IMR-90 (cell line): Measurements from ENCODE around the gene BRCA1. TPM values are rescaled to one million over a fixed set of nuclear protein-coding genes. Genes with fewer than 3 reads are reported as not detected.

Source experiments
- ATAC-seq: fragments of 200-7000 bp; cut with Tn5 transposase; 2 replicates; pipeline ENCODE4 v1.9.1; 2020; ENCODE audit warnings: low read depth, mild to moderate bottlenecking, moderate library complexity
- BruUV-seq: library from RNA; stranded (reverse); fragments of 400-500 nt; replicated peaks from 2 replicates; lab custom pipeline; 2021; lab: Mats Ljungman, UMichigan
- CTCF ChIA-PET: fragments of 300-600 bp; formaldehyde crosslinking; extraction: SDS; loops from one replicate; lab custom pipeline; 2021; ENCODE audit warnings: antibody characterized with exemption; lab: Yijun Ruan, JAX
- POLR2A ChIA-PET: fragments of 300-600 bp; sonication (Branson Sonifier 250); formaldehyde crosslinking; loops from one replicate; lab custom pipeline; 2022; ENCODE audit warnings: antibody characterized with exemption; ENCODE audit not compliant: unreplicated experiment; lab: Charles Lee
- DNase-seq: peaks from one replicate; pipeline ENCODE4 v3.0.0; 2013
- H2AFZ ChIP-seq: replicated peaks from 2 replicates; pipeline ENCODE3; 2013; ENCODE audit warnings: low read length, mild to moderate bottlenecking; ENCODE audit not compliant: poor library complexity
- H2AK5ac ChIP-seq: 2 replicates; pipeline ENCODE4 v1.6.1; 2013; ENCODE audit warnings: low read depth, low read length, inconsistent platforms
- H2AK9ac ChIP-seq: replicated peaks from 2 replicates; pipeline ENCODE3; 2013; ENCODE audit warnings: mild to moderate bottlenecking, low read depth, low read length, moderate library complexity; ENCODE audit not compliant: poor library complexity
- H2BK120ac ChIP-seq: 2 replicates; pipeline ENCODE4 v1.6.1; 2013; ENCODE audit warnings: low read depth, low read length, inconsistent platforms
- H2BK15ac ChIP-seq: 3 replicates; pipeline ENCODE4 v1.6.1; 2013; ENCODE audit warnings: low read depth, low read length, inconsistent platforms
- H2BK20ac ChIP-seq: 2 replicates; pipeline ENCODE4 v1.6.1; 2013; ENCODE audit warnings: low read depth, mild to moderate bottlenecking, inconsistent platforms, low read length, moderate library complexity
- H2BK5ac ChIP-seq: 2 replicates; pipeline ENCODE4 v1.6.1; 2013; ENCODE audit warnings: mild to moderate bottlenecking, low read depth, low read length, inconsistent platforms; ENCODE audit not compliant: poor library complexity, severe bottlenecking
- H3K14ac ChIP-seq: replicated peaks from 2 replicates; pipeline ENCODE4 v1.6.1; 2013; ENCODE audit warnings: low read depth, low read length, inconsistent platforms
- H3K18ac ChIP-seq: 2 replicates; pipeline ENCODE4 v1.6.1; 2013; ENCODE audit warnings: low read depth, low read length, control low read depth
- H3K23ac ChIP-seq: 2 replicates; pipeline ENCODE4 v1.6.1; 2013; ENCODE audit warnings: low read depth, low read length, inconsistent platforms
- H3K27ac ChIP-seq: 2 replicates; pipeline ENCODE4 v1.5.1; 2013; ENCODE audit warnings: mild to moderate bottlenecking, control low read depth, low read length; ENCODE audit not compliant: insufficient read depth
- H3K27me3 ChIP-seq: 2 replicates; pipeline ENCODE4 v1.6.1; 2013; ENCODE audit warnings: low read length; ENCODE audit not compliant: control insufficient read depth, insufficient read depth
- H3K36me3 ChIP-seq: 2 replicates; pipeline ENCODE4 v1.6.1; 2013; ENCODE audit warnings: low read length, mixed read lengths; ENCODE audit not compliant: control insufficient read depth, insufficient read depth
- H3K4ac ChIP-seq: 2 replicates; pipeline ENCODE4 v1.6.1; 2013; ENCODE audit warnings: low read depth, low read length, inconsistent platforms
- H3K4me1 ChIP-seq: 2 replicates; pipeline ENCODE4 v1.6.1; 2013; ENCODE audit warnings: low read length, mixed read lengths; ENCODE audit not compliant: control insufficient read depth, insufficient read depth
- H3K4me2 ChIP-seq: 2 replicates; pipeline ENCODE4 v1.6.1; 2013; ENCODE audit warnings: low read depth, mild to moderate bottlenecking, control low read depth, low read length, moderate library complexity
- H3K4me3 ChIP-seq: 2 replicates; pipeline ENCODE4 v1.5.1; 2013; ENCODE audit warnings: low read depth, mild to moderate bottlenecking, control low read depth, low read length, moderate library complexity; ENCODE audit not compliant: insufficient read depth
- H3K56ac ChIP-seq: 2 replicates; pipeline ENCODE4 v1.6.1; 2013; ENCODE audit warnings: low read length, inconsistent platforms; ENCODE audit not compliant: insufficient read depth; ENCODE audit errors: extremely low read depth
- H3K79me1 ChIP-seq, 2 experiments: 2 replicates each; pipeline ENCODE4 v1.6.1; 2013; ENCODE audit warnings: low read length in 2 of 2, inconsistent platforms in 1 of 2, low read depth in 1 of 2
- H3K9ac ChIP-seq: 2 replicates; pipeline ENCODE4 v1.6.1; 2013; ENCODE audit warnings: low read depth, low read length, control low read depth
- H3K9me1 ChIP-seq: 2 replicates; pipeline ENCODE4 v1.6.1; 2013; ENCODE audit warnings: low read length, inconsistent platforms; ENCODE audit not compliant: insufficient read depth
- H3K9me3 ChIP-seq: 2 replicates; pipeline ENCODE4 v1.6.1; 2013; ENCODE audit warnings: low read length; ENCODE audit not compliant: control insufficient read depth, insufficient read depth
- H4K20me1 ChIP-seq: 2 replicates; pipeline ENCODE4 v1.6.1; 2013; ENCODE audit warnings: low read length, inconsistent platforms; ENCODE audit not compliant: insufficient read depth
- H4K5ac ChIP-seq: 2 replicates; pipeline ENCODE4 v1.6.1; 2013; ENCODE audit warnings: mild to moderate bottlenecking, low read depth, low read length, control low read depth
- H4K8ac ChIP-seq, 2 experiments: 2 replicates each; pipeline ENCODE4 v1.6.1; 2013; ENCODE audit warnings: low read depth in 2 of 2, low read length in 2 of 2, control low read depth in 1 of 2, inconsistent platforms in 1 of 2
- H4K91ac ChIP-seq: 2 replicates; pipeline ENCODE4 v1.6.1; 2013; ENCODE audit warnings: low read depth, low read length, inconsistent platforms; ENCODE audit not compliant: insufficient read depth
- MAFK ChIP-seq: IDR thresholded peaks from 2 replicates; pipeline ENCODE4 v1.6.1; 2012; ENCODE audit warnings: low read depth, low read length, improper control_type of control experiment
- USF2 ChIP-seq: fragments of 150-350 bp; IDR thresholded peaks from 2 replicates; pipeline ENCODE4 v1.6.1; 2017; ENCODE audit warnings: mild to moderate bottlenecking, antibody characterized with exemption, low read length, low read depth
- WGBS, 2 experiments: methylation state at CpG; one replicate each; pipeline versions ENCODE4 v1.1.5 to v1.1.7; 2013; ENCODE audit warnings: missing lambda C conversion rate in 2 of 2; ENCODE audit not compliant: insufficient read length in 1 of 2; ENCODE audit errors: extremely low coverage in 2 of 2; 5-methylcytosine and 5-hydroxymethylcytosine counted together
- dilution Hi-C: fragments of 300-500 bp; cut with HindIII; formaldehyde crosslinking; loops from one replicate; pipeline ENCODE4 v1.14.3; 2018; ENCODE audit warnings: low sequenced_read_pairs; ENCODE audit not compliant: unreplicated experiment
- in situ Hi-C: fragments of 300-500 bp; cut with MboI; formaldehyde crosslinking; loops from 3 replicates; pipeline ENCODE4 v1.14.3; 2019; ENCODE audit warnings: low sequenced_read_pairs, inconsistent platforms, mixed read lengths
- intact Hi-C: fragments of 100-400 bp; cut with micrococcal nuclease; formaldehyde crosslinking; loops from 2 replicates; pipeline ENCODE4 v1.10.0; 2022
- polyA plus RNA-seq, 3 experiments: library from polyadenylated mRNA; depleted of rRNA; stranded (reverse); fragments of >200 nt; gene quantifications; 2 replicates each; pipeline ENCODE4 v1.2.3, GENCODE V29; 2012; ENCODE audit warnings: low replicate concordance in 1 of 3
- total RNA-seq: library from RNA; depleted of rRNA; stranded (reverse); fragments of >200 nt; gene quantifications from 2 replicates; pipeline ENCODE4 v1.2.3, GENCODE V29; 2012

The BRCA1 gene
- total and polyA plus RNA-seq, 2 of the 4 experiments (the other 2 are of a cell fraction) = 8.3 to 17.7 TPM

- 100% methylated on average over 2 of the region's 4 CpGs; no CpG with 5 or more reads in 1 of the 2 experiments for WGBS, 2 experiments
- POLR2A ChIA-PET = no interaction called here
- intact Hi-C loops = no loop called here
- H4K5ac ChIP-seq = no peak overlapping the region
- ATAC-seq = no peak
- no peak overlapping the region for H3K23ac ChIP-seq
- H3K18ac ChIP-seq = no peak overlapping the region
- dilution Hi-C loops = no loop called here
- H2BK5ac ChIP-seq = no peak overlapping the region
- no peaks in the 10 kb centered on the region for H3K9me3 ChIP-seq
- H4K91ac ChIP-seq = no peak overlapping the region
- no peak overlapping the region for H2AK5ac ChIP-seq
- no peak overlapping the region for H3K4ac ChIP-seq
- no peak overlapping the region for H4K8ac ChIP-seq
- no peak overlapping the region for H3K4me2 ChIP-seq
- no peak for DNase-seq
- peaks cover 2% of the 10 kb centered on the region; the same call in 1 of the 2 replicates for H3K36me3 ChIP-seq
- no peaks in the 10 kb centered on the region for H3K4me1 ChIP-seq
- BruUV-seq = no TSS peak
- in situ Hi-C loops = loop anchor here (25.0 kb wide), 1 partner anchor 113 kb away; the partner anchor contains the start of gene AARSD1
- H3K9ac ChIP-seq = no peak overlapping the region
- no peak overlapping the region for H3K27ac ChIP-seq
- H2BK15ac ChIP-seq = no peak overlapping the region
- CTCF ChIA-PET = no interaction called here
- H2AFZ ChIP-seq = no peak overlapping the region
- no peak overlapping the region for H3K4me3 ChIP-seq
- no peak overlapping the region for H2BK20ac ChIP-seq
- no peaks in the 10 kb centered on the region for H3K79me1 ChIP-seq
- H3K9me1 ChIP-seq = no peaks in the 10 kb centered on the region
- no peak overlapping the region for H2AK9ac ChIP-seq
- H4K20me1 ChIP-seq = no peaks in the 10 kb centered on the region
- no peak overlapping the region for H3K56ac ChIP-seq
- TF ChIP-seq MAFK (peak; percentile 18; the same call in 1 of the 2 replicates), USF2 (no peak)
- no peaks in the 10 kb centered on the region for H3K27me3 ChIP-seq
- no peak overlapping the region for H3K14ac ChIP-seq
- H2BK120ac ChIP-seq = no peak overlapping the region
These were observed 50.3 kb downstream of the BRCA1 start for GRCh38 chr17:43074869-43075268.
